Activated CD4-positive, alpha-beta T cell treated with anti-CD3 and anti-CD28 coated beads, Interleukin-2, Interleukin-4, amounts not matched to agents 100 ng/mL and 50 ng/mL, durations not matched to agents 16 hours and 8 hours (primary cell): Measurements from ENCODE around the gene ZNF350.
A peak's percentile ranks its signal among the peaks of the same experiment; 100 is the strongest.
"Not testable (repeated sequence)": the region's sequence is repeated elsewhere in the genome, so short reads cannot be mapped to it uniquely, and the experiment has no call there.

Experiments
- DNase-seq: peaks from one replicate; pipeline ENCODE4 v3.0.0-alpha.2; 2020; ENCODE audit warnings: low spot score

ZNF350 gene

GRCh38 chr19:51971624-51972023, 15.0 kb downstream of the ZNF350 start:
- DNase-seq, result no peak

- no peak for DNase-seq
Observed at GRCh38 chr19:51970718-51971117, 15.9 kb downstream of the ZNF350 start.

DNA sequence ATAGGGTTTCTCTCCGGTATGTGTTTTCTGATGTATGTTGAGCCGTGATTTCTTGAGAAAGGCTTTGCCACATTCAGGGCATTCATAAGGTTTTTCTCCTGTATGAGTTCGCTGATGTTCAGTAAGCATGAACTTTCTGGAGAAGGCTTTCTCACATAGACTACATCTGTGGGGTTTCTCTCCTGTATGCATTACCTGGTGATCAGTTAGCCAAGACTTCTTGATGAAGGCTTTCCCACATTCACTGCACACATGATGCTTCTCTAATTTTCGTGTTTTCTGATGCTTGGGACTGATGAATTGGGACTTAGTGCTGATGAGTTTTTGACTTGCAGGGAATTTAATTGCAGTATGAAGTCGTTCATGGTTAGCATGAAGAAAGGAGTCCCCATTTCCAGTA, 21.1 kb downstream of the ZNF350 start:
- DNase-seq, result no peak

GRCh38 chr19:51960621-51961233, 25.9 kb downstream of the ZNF350 start:
- DNase-seq, result not testable (repeated sequence)

DNA sequence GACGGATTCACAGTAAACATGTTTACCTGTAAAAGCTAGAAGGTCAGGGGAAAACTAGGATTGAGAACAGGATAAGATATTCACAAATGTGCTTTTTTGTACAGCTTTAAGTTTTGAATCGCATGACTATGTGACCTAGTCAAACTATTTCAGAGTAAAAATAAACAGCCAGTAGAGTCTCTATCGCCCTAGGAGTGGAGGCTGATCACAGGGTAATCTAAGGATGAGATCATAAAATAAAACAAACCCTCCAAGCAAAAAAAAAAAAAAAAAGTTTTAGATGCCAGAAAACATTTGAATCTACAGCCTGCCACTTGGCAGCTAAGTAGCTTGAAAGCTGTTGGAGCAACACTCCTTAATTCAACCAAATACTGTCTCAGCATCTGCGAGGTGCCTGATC, 26.8 kb downstream of the ZNF350 start:
- no peak for DNase-seq

DNA sequence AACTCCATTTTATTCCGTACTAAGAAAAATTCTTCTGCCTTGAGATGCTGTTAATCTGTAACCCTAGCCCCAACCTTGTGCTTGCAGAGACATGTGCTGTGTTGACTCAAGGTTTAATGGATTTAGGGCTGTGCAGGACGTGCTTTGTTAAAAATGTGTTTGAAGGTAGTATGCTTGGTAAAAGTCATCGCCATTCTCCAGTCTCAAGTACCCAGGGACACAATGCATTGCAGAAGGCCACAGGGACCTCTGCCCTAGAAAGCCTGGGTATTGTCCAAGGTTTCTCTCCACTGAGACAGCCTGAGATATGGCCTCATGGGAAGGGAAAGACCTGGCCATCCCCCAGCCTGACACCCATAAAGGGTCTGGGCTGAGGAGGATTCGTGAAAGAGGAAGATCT, 28.8 kb downstream of the ZNF350 start:
- not testable (repeated sequence) for DNase-seq

DNA sequence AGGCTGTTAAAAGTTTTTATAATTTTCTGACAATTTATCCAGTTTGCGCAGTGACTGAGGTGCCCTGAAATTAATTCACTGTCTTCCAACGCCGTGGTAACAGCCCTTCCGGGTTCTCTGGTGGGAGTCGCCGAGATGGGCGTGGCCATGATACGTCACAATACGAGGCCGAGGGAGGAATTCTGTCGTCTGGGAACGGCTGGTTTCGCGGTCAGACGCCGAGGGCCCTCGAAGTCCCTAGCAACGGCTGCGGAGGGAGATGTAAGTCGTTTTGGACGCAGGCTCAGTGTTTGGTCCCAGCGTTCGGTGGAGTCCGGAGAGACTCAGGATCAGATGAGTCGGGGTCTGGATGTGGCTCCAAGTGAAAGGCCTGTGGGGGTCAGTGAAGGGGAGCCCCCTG, 37.7 kb downstream of the ZNF350 start:
- no peak for DNase-seq

DNA sequence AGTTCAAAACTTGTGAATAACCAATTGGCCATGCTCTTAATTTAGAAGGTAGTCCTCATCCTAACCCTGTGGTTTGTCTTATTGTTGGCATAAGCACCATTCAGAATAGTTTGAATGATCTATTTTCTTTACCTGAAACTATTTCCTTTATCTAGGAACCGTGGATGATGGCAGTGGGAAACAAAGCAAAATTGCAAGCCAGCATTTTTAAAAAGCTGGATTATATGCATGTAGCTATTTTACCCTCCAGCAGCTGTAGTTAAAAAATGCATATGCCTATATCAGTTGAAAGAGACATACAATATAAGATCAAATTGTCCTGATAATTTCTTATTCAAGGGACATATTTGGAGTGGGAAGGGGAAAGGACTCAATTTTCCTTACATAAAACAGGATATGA, 40.0 kb downstream of the ZNF350 start:
- DNase-seq, result no peak

- DNase-seq, result no peak
Observed at GRCh38 chr19:51944798-51945552, 41.7 kb downstream of the ZNF350 start.

GRCh38 chr19:51938936-51939335, 47.7 kb downstream of the ZNF350 start:
- no peak for DNase-seq

DNA sequence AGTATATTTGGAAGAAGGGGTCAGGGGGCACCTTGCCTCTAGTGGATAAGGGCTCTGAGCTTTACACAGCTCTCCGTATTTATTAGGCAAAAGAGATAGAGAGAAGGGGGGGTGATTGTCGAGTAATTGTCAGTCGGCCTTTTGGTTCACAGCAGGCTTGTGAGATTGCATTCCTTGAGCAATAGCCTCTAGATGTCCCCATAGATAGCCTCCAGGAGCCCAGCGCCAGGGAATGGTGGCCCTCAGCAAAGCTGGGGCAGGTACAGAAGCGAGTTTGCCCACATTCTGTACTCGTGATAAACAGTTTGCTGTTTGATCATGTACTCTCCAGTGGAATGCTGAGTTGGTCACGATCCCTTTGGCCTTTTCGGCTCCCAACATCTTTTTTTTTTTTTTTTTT, 54.7 kb downstream of the ZNF350 start:
- DNase-seq, result no peak

DNA sequence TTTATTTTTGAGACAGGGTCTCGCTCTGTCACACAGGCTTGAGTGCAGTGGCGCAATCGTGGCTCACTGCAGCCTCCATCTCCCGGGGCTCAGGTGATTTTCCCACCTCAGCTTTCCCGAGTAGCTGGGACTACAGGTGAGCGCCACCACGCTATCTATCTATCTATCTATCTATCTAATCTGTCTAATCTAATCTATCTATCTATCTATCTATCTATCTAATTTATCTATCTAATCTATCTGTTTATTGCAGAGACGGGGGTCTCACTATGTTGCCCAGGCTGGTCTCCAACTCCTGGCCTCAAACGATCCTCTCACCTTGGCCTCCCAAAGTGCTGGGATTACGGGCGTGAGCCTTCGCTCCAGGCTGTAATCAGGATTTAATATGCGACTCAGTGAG, 58.8 kb downstream of the ZNF350 start:
- no peak for DNase-seq

- DNase-seq, result peak; percentile 85
Observed at GRCh38 chr19:51926784-51927741, 59.6 kb downstream of the ZNF350 start, which contains the start of gene ZNF613. TSS of gene ZNF613 (plus strand) at chr19:51927472. CDS start at chr19:51936221, 8,749 bp downstream.

DNA sequence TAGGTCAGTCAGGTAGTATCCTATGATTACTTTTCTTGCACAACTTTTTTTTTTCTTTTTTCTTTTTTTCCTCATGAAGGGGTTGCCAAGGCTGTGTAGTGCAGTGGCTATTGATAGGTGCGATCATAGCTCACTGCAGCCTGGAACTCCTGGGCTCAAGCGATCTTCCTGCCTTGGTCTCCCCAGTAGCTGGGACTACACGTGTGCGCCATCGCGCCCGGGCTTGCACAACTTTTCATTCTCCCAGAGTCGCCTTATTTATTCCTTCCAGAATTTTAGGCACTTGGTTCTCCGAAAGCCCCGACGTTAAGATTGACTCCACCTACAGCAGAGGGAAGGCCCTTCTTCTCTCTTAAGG, 60.2 kb downstream of the ZNF350 start:
- no peak for DNase-seq

DNA sequence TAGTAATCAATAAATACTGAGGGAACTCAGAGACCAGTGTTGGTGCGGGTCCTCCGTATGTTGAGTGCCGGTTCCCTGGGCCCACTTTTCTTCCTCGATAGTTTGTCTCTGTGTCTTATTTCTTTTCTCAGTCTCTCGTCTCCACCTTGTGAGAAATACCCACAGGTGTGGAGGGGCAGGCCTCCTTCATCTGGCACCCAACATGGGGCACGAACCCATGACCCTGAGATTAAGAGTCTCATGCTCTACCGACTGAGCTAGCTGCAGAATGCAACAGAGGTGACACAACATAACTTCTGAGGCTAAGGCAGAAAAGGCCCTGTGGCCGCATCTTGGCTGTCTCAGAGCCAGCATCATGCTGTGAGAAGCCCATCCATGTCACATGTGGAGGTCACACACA, 64.7 kb downstream of the ZNF350 start:
- no peak for DNase-seq

GRCh38 chr19:51919606-51920005, 67.0 kb downstream of the ZNF350 start:
- DNase-seq, result no peak

- DNase-seq, result no peak
Observed at GRCh38 chr19:51916167-51916566, 70.5 kb downstream of the ZNF350 start.

- DNase-seq, result no peak
Observed at GRCh38 chr19:51915324-51915867, 71.2 kb downstream of the ZNF350 start.
